GM12801 (cell line): Measurements from ENCODE around the gene TREM2.

Experiments
- TF ChIP-seq, protein P1 (sequence below): IDR thresholded peaks from one replicate; pipeline ENCODE4 v1.5.1; 2011; ENCODE audit warnings: control low read depth; ENCODE audit not compliant: insufficient read length; ENCODE audit errors: extremely low read depth

The TREM2 gene

GRCh38 chr6:41190791-41191190 lies 27.9 kb upstream of the TREM2 start:
- TF ChIP-seq, protein P1, sequence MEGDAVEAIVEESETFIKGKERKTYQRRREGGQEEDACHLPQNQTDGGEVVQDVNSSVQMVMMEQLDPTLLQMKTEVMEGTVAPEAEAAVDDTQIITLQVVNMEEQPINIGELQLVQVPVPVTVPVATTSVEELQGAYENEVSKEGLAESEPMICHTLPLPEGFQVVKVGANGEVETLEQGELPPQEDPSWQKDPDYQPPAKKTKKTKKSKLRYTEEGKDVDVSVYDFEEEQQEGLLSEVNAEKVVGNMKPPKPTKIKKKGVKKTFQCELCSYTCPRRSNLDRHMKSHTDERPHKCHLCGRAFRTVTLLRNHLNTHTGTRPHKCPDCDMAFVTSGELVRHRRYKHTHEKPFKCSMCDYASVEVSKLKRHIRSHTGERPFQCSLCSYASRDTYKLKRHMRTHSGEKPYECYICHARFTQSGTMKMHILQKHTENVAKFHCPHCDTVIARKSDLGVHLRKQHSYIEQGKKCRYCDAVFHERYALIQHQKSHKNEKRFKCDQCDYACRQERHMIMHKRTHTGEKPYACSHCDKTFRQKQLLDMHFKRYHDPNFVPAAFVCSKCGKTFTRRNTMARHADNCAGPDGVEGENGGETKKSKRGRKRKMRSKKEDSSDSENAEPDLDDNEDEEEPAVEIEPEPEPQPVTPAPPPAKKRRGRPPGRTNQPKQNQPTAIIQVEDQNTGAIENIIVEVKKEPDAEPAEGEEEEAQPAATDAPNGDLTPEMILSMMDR, result no peak

DNA sequence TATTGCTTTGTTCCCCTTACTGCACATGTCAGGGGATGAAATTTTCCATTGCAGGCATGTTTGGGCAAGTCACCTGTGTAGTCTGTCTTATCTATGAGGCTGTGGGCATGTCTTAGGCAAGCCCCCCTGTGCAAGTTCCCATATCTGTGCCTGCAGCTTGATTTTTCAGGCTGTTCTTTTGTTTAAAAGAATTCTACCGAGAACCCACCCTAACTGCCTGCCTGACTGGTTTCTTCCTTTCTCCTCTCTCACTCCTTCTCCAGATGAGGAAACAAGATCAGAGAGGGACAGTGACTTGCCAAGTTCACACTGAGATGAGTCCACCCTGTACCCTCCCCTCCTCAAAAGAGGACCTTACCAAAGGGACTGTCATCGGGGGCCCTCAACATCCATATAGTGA lies 27.1 kb upstream of the TREM2 start:
- TF ChIP-seq, protein P1, result no peak

DNA sequence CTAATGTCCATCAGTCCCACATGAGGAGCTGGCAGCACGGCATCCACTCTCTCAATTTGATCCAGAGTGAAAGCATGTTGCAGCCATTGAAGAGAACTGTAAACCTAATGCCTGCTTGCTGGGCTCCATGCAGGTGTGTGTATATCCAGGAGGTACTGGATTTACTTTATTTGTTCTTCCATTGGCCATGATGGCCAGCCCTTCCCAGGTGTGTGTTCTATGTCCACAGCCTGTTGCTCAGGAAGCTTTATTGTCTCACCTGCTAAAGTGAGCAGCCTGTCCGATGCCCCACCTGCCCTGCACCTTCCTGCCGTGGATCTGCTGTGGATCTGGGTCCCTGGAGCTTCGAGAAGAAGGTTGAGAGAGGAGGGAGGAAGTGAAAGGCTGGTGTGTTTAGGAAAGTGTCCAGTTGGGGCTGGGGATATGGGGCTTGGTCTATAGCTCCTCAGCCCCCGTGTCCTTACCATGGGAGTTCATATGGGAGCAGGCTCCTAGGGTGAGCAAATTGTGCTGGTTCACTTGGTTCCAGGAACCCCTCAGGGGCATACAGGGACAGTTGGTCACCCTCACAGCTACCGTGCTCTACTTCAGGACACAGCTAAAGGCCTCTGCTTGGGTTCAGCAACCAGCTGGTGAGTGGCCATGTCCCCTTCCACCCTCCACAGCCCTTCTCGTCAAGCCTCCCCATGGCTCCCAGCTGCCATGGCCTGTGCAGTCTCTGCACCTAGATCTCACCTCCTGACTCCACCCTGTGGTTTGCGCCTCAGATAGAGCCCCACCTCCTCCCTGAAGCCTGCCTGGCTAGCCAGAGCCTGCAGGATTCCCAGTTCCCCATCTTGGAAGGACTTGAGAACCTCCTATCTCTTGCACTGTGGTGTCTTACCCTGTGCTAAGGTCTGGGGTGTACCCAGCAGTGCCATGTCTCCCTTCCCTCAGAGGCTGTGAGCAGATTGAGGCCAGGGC lies 25.3 kb upstream of the TREM2 start:
- TF ChIP-seq, protein P1, result no peak

DNA sequence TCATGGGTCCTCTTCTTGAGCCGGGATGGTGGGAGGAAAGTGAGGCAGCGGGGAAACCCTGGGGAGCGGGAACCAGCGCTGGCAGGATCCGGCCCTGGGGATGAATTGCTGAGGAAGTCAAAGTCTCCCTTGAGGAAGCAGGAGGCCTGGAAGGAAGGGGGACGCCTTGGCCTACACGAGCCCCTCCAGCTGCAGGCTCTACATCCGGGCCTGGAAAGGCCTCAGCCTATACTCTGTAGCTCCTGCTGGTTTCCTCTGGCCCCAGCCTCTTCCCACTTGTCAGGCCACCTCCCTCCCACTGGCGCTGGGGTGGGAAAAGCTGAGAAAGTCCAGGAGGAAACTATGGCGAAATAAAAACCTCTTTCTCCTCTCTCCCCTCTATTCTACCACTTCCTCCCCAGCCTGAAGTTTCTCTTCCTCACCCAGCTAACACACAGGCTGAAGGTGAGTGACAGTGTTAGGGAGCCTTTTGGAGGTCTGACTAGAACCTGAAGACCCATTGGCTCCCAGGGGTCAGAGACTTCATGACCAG lies 23.2 kb upstream of the TREM2 start:
- TF ChIP-seq, protein P1, result no peak

DNA sequence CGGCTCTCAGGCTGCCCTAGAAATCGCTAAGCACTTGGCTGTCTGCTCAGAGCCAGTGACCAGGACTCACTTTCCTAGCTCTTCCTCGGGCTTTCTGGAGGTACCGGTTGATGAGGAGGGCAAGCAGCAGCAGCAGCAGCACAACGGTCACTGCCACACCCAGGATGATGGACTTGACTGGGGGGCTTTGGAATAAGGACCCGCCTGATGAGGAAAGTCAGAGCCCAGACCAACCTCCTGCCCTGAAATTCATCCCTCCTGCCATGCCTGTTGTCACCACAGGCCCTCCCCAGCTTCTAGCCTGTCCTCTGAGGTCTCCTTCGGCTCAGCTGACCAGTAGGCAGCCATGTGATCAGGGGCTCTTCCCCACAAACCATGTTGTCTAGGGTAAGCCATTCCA lies 21.8 kb upstream of the TREM2 start:
- TF ChIP-seq, protein P1, result no peak

DNA sequence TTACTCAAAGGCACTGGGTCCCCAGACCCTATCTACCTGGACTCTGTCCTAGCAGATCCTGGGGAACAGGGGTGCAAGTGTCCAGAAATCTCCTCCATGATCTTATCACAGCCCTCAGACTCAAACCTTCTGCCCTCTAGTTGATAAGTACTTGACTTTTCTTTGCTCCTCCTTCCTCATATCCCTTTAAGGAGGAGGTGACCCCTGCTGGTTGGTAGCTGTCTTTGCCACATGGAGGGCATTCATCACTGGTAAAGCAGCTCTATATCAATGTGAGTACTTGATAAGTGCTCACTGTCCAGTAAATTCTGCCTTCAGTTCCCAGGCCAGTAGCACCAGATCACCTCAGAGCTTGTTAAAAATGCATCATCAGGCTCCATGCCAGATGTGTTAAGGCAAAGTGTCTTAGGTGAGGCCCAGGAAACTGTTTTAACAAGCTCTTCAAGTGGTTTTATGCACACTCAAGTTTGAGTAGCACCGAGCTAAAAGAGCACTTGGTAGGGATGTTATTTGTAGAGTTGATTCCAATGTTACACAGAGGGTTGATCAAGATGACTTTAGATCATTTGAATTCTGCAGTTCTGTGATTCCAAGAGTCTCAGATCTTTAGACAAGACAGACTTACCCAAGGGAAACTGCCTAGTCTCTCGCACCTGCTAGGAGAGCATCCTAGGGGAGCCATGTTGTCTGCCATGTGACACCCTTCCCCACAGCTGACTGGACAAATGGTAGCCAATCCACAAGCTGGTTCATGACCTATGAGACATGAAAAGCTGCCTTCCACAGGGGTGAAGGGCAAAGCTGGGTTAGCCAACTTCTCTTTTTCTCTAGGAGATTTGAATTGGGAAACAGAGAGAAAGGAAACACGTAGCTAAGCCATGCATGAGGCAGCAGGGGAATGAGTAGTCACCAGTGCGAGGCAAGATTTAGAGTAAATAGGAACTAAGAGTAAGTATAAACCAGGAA lies 19.4 kb upstream of the TREM2 start:
- TF ChIP-seq, protein P1, result no peak

DNA sequence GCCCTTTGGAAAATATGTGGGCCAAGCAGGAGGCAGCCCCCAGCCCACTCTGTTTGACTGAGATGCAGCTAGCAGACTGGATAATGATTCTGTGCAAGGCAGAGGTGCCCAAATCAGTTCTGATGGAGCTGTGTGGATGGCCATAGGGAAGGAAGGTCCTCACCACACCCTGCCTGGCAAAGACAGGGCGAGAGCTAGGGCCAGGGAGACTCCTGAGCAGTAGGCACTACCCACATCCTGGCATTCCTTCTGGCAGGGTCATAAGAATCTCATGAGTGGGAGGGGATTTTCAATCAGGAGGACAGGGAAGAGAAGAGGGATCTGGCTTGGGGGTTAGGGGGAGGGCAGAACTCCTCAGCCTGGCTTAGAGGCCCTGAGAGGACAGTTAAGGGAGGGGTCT lies 18.6 kb upstream of the TREM2 start:
- TF ChIP-seq, protein P1, result no peak
